GM12878 (cell line): Measurements from ENCODE around the gene PARD6B. TPM values are rescaled to one million over a fixed set of nuclear protein-coding genes. Genes with fewer than 3 reads are reported as not detected.

Experiments
- ATAC-seq: fragments of 200-7000 bp; cut with Tn5 transposase; 3 replicates; pipeline ENCODE4 v1.9.1; 2020; ENCODE audit warnings: mild to moderate bottlenecking, moderate library complexity
- BruUV-seq: library from RNA; stranded (reverse); fragments of 400-500 nt; replicated peaks from 2 replicates; lab custom pipeline; 2021; lab: Mats Ljungman, UMichigan
- CTCF ChIA-PET: fragments of 300-600 bp; sonication (Branson Sonifier 250); formaldehyde crosslinking; extraction: SDS; loops from one replicate; lab custom pipeline; 2021; ENCODE audit warnings: inconsistent platforms; lab: Yijun Ruan, JAX
- POLR2A ChIA-PET: fragments of 350-600 bp; formaldehyde crosslinking; extraction: SDS; loops from one replicate; lab custom pipeline; 2021; ENCODE audit warnings: inconsistent platforms; lab: Charles Lee
- RAD21 ChIA-PET: fragments of 300-600 bp; sonication (Branson Sonifier 250); formaldehyde crosslinking; loops from one replicate; lab custom pipeline; 2023; ENCODE audit warnings: antibody characterized with exemption; ENCODE audit not compliant: unreplicated experiment; lab: Charles Lee
- SMC1A ChIA-PET: fragments of 300-600 bp; sonication (Branson Sonifier 250); formaldehyde crosslinking; loops from one replicate; lab custom pipeline; 2023; ENCODE audit not compliant: unreplicated experiment, uncharacterized antibody; lab: Charles Lee
- DNase-seq: peaks from one replicate; pipeline ENCODE4 v3.0.0-alpha.2; 2011; ENCODE audit warnings: low read depth, low spot score
- FAIRE-seq: peaks from 3 replicates; lab custom pipeline; 2011; peaks lifted over from hg19 to GRCh38; lab: Jason Lieb, UNC
- H2AFZ ChIP-seq: 2 replicates; pipeline ENCODE4 v1.6.0; 2011; ENCODE audit warnings: low read depth, low read length, control low read depth; ENCODE audit not compliant: control insufficient read depth
- H3K27ac ChIP-seq: 2 replicates; pipeline ENCODE4 v1.5.1; 2011; ENCODE audit warnings: control low read depth; ENCODE audit not compliant: control insufficient read depth, insufficient read depth
- H3K27me3 ChIP-seq, 2 experiments: replicated peaks in 1 of 2; 2 replicates each; pipeline versions ENCODE4 v1.6.0 to v1.6.1; 2011; ENCODE audit warnings: low read length in 1 of 2; ENCODE audit not compliant: control insufficient read depth in 2 of 2, insufficient read depth in 2 of 2
- H3K36me3 ChIP-seq, 2 experiments: 2 replicates each; pipeline ENCODE4 v1.5.1; 2011; ENCODE audit warnings: low read length in 1 of 2; ENCODE audit not compliant: control insufficient read depth in 2 of 2, insufficient read depth in 2 of 2
- H3K4me1 ChIP-seq: 2 replicates; pipeline ENCODE4 v1.6.1; 2011; ENCODE audit warnings: mild to moderate bottlenecking, low read length, moderate library complexity, mixed read lengths; ENCODE audit not compliant: control insufficient read depth, insufficient read depth
- H3K4me2 ChIP-seq: 2 replicates; pipeline ENCODE4 v1.6.0; 2011; ENCODE audit warnings: control low read depth; ENCODE audit not compliant: control insufficient read depth, insufficient read depth
- H3K4me3 ChIP-seq: fragments of 200-600 bp; sonication (generic); 2 replicates; pipeline ENCODE4 v1.5.1; 2016
- H3K79me2 ChIP-seq: 2 replicates; pipeline ENCODE4 v1.6.0; 2011; ENCODE audit warnings: low read length; ENCODE audit not compliant: control insufficient read depth, insufficient read depth
- H3K9ac ChIP-seq: 2 replicates; pipeline ENCODE4 v1.8.0; 2011; ENCODE audit warnings: low read length, control low read depth, mixed read lengths; ENCODE audit not compliant: control insufficient read depth, insufficient read depth
- H3K9me3 ChIP-seq: replicated peaks from 3 replicates; pipeline ENCODE4 v1.5.1; 2011; ENCODE audit warnings: mild to moderate bottlenecking, low read length; ENCODE audit not compliant: control insufficient read depth, insufficient read depth
- H4K20me1 ChIP-seq: 2 replicates; pipeline ENCODE4 v1.6.0; 2011; ENCODE audit not compliant: control insufficient read depth, insufficient read depth
- ATF7 ChIP-seq: fragments of 450-650 bp; IDR thresholded peaks from 2 replicates; pipeline ENCODE4 v1.6.1; 2016; ENCODE audit warnings: low read depth, mild to moderate bottlenecking
- E4F1 ChIP-seq: fragments of 450-650 bp; IDR thresholded peaks from 2 replicates; pipeline ENCODE4 v1.6.1; 2018; ENCODE audit warnings: borderline replicate concordance, mild to moderate bottlenecking; ENCODE audit not compliant: partially characterized antibody
- FOXM1 ChIP-seq: IDR thresholded peaks from 2 replicates; pipeline ENCODE4 v1.6.1; 2012; ENCODE audit warnings: low read depth, mild to moderate bottlenecking, inconsistent platforms, low read length, moderate library complexity
- JUND ChIP-seq: IDR thresholded peaks from 2 replicates; pipeline ENCODE4 v1.6.1; 2012; ENCODE audit warnings: low read depth, mild to moderate bottlenecking, low read length, improper control_type of control experiment, moderate library complexity
- MXI1 ChIP-seq: fragments of 150-350 bp; IDR thresholded peaks from 2 replicates; pipeline ENCODE4 v1.6.1; 2011; ENCODE audit warnings: low read depth, mild to moderate bottlenecking, inconsistent platforms, low read length, improper control_type of control experiment
- PML ChIP-seq: IDR thresholded peaks from 2 replicates; pipeline ENCODE4 v1.6.1; 2012; ENCODE audit warnings: low read length, inconsistent platforms
- POLR2AphosphoS2 ChIP-seq: IDR thresholded peaks from 2 replicates; pipeline ENCODE4 v1.6.1; 2011; ENCODE audit warnings: low read depth, mild to moderate bottlenecking, low read length, improper control_type of control experiment, moderate library complexity
- POLR2AphosphoS5 ChIP-seq: IDR thresholded peaks from 2 replicates; pipeline ENCODE4 v1.6.1; 2011; ENCODE audit warnings: mild to moderate bottlenecking, low read length, inconsistent platforms
- STAT3 ChIP-seq: IDR thresholded peaks from 2 replicates; pipeline ENCODE4 v1.6.1; 2011; ENCODE audit warnings: low read depth, low read length, improper control_type of control experiment
- TARDBP ChIP-seq: IDR thresholded peaks from 2 replicates; pipeline ENCODE4 v1.6.1; 2016; ENCODE audit warnings: borderline replicate concordance
- ZZZ3 ChIP-seq: IDR thresholded peaks from 2 replicates; pipeline ENCODE4 v1.6.1; 2011; ENCODE audit warnings: low read depth; ENCODE audit not compliant: control insufficient read depth, insufficient read length
- WGBS: methylation state at CpG from one replicate; pipeline ENCODE4 v1.1.6; 2016; ENCODE audit warnings: low lambda C conversion rate; ENCODE audit not compliant: insufficient replicate concordance, insufficient coverage; ENCODE audit errors: missing lambda C conversion rate; 5-methylcytosine and 5-hydroxymethylcytosine counted together
- in situ Hi-C: fragments of 300-500 bp; cut with MboI; formaldehyde crosslinking; loops from 9 replicates; pipeline ENCODE4 v1.14.3; 2018; ENCODE audit warnings: mixed read lengths
- intact Hi-C: fragments of 100-400 bp; cut with micrococcal nuclease; formaldehyde crosslinking; loops from one replicate; pipeline ENCODE4 v1.14.2; 2022; ENCODE audit not compliant: unreplicated experiment
- polyA plus RNA-seq, 11 experiments: library from polyadenylated mRNA; depleted of rRNA in 4 of 11; unstranded in 6 of 11; stranded (reverse) in 5 of 11; fragments of >200 nt; fragmentation: Nextera tagmentation in 4 of 11; fragmentation: Illumina TruSeq in 1 of 11; extraction: Ambion mirVana in 4 of 11; extraction: Trizol in 1 of 11; gene quantifications; 1 replicate in 1 of 11; 2 replicates in 10 of 11; pipeline versions ENCODE4 v1.2.1 to v1.2.3, GENCODE V29; 2011 to 2016; ENCODE audit warnings: inconsistent platforms in 2 of 11, missing spikeins in 2 of 11, low read depth in 1 of 11
- total RNA-seq, 4 experiments: library from RNA; depleted of rRNA in 3 of 4; stranded (reverse); fragments of >200 nt in 3 of 4; fragmentation: Illumina TruSeq in 1 of 4; extraction: Trizol in 1 of 4; gene quantifications; 2 replicates each; pipeline versions ENCODE4 v1.2.1 to v1.2.3, GENCODE V29; 2013 to 2021
- TF ChIP-seq, protein P1 (sequence below): IDR thresholded peaks from 2 replicates; pipeline ENCODE4 v1.6.1; 2011; ENCODE audit warnings: mild to moderate bottlenecking, low read depth, low read length, moderate library complexity; ENCODE audit not compliant: insufficient replicate concordance
- TF ChIP-seq, protein P2 (sequence below): fragments of 450-650 bp; formaldehyde crosslinking; IDR thresholded peaks from 2 replicates; pipeline ENCODE4 v1.4.0; 2020; ENCODE audit warnings: mild to moderate bottlenecking, moderate library complexity
- TF ChIP-seq, protein P3 (sequence below): IDR thresholded peaks from 2 replicates; pipeline ENCODE4 v1.6.1; 2012; ENCODE audit warnings: mild to moderate bottlenecking, low read depth, low read length

PARD6B gene
- total and polyA plus RNA-seq, 10 of the 15 experiments (the other 5 are each of a cell fraction or from before 2014, with no cell fraction given) = 0.57 to 4.7 (median 2.0) TPM

DNA sequence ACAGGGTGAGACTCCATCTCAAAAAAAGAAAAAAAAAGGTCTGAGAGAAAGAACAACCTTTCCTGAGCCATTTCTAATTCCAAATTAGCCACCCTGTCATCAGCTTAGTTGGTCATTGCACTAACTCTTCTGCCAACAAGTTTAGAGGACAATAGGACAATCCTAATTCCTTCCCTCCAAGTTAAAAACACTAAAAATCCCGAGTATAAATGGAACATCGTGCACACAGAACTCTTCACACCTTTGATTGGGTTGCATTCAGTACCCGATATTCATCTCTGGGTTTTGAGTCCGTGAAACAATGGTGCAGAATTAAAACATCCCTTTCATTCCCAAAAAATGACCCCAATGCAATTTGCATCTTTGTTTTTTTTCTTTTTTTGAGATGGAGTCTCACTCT is 23.0 kb downstream of the PARD6B start:
- 90% methylated on average over 4 of the region's 4 CpGs for WGBS
- no peak for TF ChIP-seq MXI1
- TF ChIP-seq JUND = no peak
- TF ChIP-seq, protein P1, sequence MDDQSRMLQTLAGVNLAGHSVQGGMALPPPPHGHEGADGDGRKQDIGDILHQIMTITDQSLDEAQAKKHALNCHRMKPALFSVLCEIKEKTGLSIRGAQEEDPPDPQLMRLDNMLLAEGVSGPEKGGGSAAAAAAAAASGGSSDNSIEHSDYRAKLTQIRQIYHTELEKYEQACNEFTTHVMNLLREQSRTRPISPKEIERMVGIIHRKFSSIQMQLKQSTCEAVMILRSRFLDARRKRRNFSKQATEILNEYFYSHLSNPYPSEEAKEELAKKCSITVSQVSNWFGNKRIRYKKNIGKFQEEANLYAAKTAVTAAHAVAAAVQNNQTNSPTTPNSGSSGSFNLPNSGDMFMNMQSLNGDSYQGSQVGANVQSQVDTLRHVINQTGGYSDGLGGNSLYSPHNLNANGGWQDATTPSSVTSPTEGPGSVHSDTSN = no peak
- TF ChIP-seq TARDBP = no peak
- TF ChIP-seq POLR2AphosphoS2 = no peak
- TF ChIP-seq STAT3 = no peak
- TF ChIP-seq, protein P2, sequence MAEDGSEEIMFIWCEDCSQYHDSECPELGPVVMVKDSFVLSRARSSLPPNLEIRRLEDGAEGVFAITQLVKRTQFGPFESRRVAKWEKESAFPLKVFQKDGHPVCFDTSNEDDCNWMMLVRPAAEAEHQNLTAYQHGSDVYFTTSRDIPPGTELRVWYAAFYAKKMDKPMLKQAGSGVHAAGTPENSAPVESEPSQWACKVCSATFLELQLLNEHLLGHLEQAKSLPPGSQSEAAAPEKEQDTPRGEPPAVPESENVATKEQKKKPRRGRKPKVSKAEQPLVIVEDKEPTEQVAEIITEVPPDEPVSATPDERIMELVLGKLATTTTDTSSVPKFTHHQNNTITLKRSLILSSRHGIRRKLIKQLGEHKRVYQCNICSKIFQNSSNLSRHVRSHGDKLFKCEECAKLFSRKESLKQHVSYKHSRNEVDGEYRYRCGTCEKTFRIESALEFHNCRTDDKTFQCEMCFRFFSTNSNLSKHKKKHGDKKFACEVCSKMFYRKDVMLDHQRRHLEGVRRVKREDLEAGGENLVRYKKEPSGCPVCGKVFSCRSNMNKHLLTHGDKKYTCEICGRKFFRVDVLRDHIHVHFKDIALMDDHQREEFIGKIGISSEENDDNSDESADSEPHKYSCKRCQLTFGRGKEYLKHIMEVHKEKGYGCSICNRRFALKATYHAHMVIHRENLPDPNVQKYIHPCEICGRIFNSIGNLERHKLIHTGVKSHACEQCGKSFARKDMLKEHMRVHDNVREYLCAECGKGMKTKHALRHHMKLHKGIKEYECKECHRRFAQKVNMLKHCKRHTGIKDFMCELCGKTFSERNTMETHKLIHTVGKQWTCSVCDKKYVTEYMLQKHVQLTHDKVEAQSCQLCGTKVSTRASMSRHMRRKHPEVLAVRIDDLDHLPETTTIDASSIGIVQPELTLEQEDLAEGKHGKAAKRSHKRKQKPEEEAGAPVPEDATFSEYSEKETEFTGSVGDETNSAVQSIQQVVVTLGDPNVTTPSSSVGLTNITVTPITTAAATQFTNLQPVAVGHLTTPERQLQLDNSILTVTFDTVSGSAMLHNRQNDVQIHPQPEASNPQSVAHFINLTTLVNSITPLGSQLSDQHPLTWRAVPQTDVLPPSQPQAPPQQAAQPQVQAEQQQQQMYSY (CRISPR knock-in tag) = no peak
- no peak for TF ChIP-seq PML
- no peak for TF ChIP-seq ZZZ3
- no peak for TF ChIP-seq FOXM1
- TF ChIP-seq POLR2AphosphoS5 = no peak
- TF ChIP-seq ATF7 = no peak
- TF ChIP-seq E4F1 = no peak
- TF ChIP-seq, protein P3, sequence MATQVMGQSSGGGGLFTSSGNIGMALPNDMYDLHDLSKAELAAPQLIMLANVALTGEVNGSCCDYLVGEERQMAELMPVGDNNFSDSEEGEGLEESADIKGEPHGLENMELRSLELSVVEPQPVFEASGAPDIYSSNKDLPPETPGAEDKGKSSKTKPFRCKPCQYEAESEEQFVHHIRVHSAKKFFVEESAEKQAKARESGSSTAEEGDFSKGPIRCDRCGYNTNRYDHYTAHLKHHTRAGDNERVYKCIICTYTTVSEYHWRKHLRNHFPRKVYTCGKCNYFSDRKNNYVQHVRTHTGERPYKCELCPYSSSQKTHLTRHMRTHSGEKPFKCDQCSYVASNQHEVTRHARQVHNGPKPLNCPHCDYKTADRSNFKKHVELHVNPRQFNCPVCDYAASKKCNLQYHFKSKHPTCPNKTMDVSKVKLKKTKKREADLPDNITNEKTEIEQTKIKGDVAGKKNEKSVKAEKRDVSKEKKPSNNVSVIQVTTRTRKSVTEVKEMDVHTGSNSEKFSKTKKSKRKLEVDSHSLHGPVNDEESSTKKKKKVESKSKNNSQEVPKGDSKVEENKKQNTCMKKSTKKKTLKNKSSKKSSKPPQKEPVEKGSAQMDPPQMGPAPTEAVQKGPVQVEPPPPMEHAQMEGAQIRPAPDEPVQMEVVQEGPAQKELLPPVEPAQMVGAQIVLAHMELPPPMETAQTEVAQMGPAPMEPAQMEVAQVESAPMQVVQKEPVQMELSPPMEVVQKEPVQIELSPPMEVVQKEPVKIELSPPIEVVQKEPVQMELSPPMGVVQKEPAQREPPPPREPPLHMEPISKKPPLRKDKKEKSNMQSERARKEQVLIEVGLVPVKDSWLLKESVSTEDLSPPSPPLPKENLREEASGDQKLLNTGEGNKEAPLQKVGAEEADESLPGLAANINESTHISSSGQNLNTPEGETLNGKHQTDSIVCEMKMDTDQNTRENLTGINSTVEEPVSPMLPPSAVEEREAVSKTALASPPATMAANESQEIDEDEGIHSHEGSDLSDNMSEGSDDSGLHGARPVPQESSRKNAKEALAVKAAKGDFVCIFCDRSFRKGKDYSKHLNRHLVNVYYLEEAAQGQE = no peak

More for the DNA sequence above, 23.0 kb downstream of the PARD6B start:
- ChIA-PET CTCF (no interaction called here), SMC1A (interaction anchor here (1.3 kb wide), 1 partner anchor 40 kb away, joined by 4 read pairs; the partner anchor contains the start of gene BCAS4), RAD21 (no interaction called here), POLR2A (no interaction called here)
- Histone ChIP-seq H3K4me3 (no peak overlapping the region), H3K9me3 (no peaks in the 10 kb centered on the region), H3K9ac (no peak overlapping the region), H3K4me1 (no peaks in the 10 kb centered on the region), H3K36me3 (peaks cover 0 to 8% of the 10 kb centered on the region in 2 experiments; a peak in 1 of 4 replicates), H3K27ac (no peak overlapping the region), H3K27me3 (no peaks in the 10 kb centered on the region), H4K20me1 (no peaks in the 10 kb centered on the region), H3K4me2 (no peak overlapping the region), H2AFZ (no peak overlapping the region), H3K79me2 (no peaks in the 10 kb centered on the region)
- DNase-seq (no peak), FAIRE-seq (no peak), ATAC-seq (no peak)
- no TSS peak for BruUV-seq
- in situ Hi-C loops (no loop called here), intact Hi-C loops (no loop called here)
